ENCODE data around the gene IFIT1B.

- TF ChIP-seq CTCF (IDR thresholded peaks at IDR 0.05; ENCODE audit: low read depth, low read length, poor library complexity, severe bottlenecking) (no peak), EZH2phosphoT487 (IDR thresholded peaks at IDR 0.05; ENCODE audit: borderline replicate concordance, low read length) (no peak)
Measured at GRCh38 chr10:89371079-89371478, 6.8 kb upstream of the IFIT1B start.

All from DOHH2 (cell line).